ENCODE measurements around the gene GPD2.

Gene GPD2

GRCh38 chr2:156435718-156436496 is at the start of gene GPD2:
Gene GPD2 (plus strand): TSS chr2:156436379. CDS start chr2:156476106, 39,727 bp downstream.
- no peak for DNase-seq

GRCh38 chr2:156394033-156394741 is 42.0 kb upstream of the GPD2 start:
- DNase-seq, result no peak

- DNase-seq, result no peak
Observed at GRCh38 chr2:156396126-156396525, 40.1 kb upstream of the GPD2 start.

- DNase-seq, result no peak
Observed at GRCh38 chr2:156397229-156397628, 39.0 kb upstream of the GPD2 start.

GRCh38 chr2:156398176-156398575 is 38.0 kb upstream of the GPD2 start:
- DNase-seq, result no peak

DNA sequence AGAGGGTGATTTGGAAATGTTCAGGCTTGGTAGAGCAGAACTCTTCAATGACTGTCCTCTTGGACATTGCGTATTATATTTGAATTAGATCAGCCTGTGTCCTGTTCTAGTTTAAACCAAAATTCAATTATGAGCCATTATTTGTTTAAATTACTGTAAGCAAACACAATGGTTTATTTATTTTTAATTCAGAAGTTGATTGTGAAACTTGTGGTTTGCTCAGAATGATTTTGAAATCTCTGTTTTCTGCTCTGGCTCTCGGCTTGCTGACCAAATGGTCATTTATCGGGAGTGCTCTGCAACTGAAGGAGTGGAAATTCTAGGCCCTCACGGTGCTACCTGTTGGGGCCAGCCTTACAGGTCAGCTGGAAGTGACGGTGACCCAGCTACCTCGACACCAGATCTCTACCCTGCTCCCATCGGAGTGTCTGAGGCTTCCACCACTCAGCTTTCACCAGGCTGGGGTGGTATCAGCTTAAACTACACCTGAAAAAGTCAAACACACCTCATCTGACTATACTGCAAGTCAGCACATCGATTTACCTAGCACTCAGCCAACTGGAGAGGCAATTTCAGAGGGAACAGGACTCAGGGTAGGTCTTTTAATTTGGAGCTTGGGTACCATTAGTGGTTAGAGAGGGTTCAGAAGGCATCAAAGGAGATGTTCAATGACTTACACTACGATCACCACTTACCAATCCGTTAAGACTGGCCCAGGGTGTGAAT is 36.8 kb upstream of the GPD2 start:
- no peak for DNase-seq

DNA sequence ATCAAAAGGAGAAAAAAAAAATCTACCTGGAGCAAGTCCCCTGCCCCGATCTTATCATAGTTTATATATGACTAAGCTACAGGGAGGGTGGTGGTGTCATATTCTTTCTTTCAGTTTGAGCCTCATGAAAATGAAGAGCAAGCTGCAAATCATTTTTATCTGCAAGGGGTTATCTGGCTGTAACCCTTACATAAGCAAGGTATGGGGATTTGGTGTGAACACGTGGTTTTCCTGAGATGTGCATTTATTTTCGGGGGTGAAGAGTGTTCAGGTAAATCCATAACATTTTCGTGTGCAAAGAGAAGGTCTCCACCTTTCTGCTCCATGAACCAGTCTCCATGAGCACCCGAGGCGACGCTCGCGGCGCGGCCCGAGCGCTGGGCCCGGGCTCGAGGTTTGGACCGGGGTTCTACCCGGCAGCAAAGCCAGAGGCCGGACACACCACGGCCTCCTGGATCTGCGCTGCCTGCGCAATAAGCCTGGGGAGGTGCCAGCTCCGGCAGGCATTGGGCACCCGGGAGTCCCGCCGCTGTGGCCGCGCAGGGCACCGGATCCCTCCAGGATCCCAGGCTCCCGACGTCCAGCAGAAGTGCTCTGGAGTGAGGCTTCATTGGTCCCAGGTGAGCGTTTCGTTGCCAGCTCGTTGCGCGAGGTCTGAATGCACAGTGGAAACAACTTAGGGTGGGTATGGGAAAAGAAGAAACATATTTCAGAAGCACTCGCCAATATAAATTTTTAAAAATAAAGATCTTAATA is 36.1 kb upstream of the GPD2 start:
- no peak for DNase-seq

DNA sequence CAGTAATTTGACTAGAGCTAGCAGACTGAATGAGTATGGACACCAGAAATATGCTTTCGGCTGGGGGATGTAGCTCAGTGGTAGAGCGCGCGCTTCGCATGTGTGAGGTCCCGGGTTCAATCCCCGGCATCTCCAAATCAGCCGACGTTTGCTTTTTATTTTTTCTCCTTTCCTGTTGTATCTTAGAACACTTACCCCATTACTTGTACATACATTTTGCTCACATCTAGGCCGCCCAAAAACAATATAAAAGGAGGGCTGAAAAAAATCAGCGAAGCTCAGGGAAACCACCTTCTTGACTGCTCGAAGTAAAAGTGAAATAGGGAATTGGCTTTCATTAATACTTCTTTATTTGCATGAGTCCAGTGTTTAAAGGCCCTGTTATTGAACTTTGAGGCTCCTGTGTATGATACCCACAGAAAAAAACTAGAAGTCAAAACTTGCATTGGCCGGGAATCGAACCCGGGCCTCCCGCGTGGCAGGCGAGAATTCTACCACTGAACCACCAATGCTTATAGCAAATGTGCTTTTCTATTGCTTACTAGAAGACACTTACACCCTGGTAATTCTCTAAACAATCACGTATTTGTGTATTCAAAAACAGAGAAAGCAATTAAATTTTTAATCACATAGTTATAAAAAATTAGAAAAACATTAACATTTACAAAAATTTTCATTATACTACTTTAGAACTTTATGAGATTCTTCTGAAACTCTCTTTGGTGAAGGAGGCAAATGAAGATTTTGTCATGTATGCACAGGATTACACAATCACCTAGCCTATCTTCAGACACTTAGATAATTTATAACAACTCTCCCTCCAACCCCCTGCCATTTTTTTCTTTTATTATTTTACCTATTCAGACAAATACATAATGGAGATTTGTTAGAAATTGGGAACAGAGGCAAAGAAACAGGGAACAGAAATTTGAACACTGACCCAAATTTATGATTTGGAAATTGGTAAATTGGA is 35.2 kb upstream of the GPD2 start:
- peak; percentile 30 for DNase-seq

GRCh38 chr2:156401861-156402260 is 34.3 kb upstream of the GPD2 start:
- no peak for DNase-seq

- DNase-seq, result peak; percentile 78
Observed at GRCh38 chr2:156405586-156405985, 30.6 kb upstream of the GPD2 start.

DNA sequence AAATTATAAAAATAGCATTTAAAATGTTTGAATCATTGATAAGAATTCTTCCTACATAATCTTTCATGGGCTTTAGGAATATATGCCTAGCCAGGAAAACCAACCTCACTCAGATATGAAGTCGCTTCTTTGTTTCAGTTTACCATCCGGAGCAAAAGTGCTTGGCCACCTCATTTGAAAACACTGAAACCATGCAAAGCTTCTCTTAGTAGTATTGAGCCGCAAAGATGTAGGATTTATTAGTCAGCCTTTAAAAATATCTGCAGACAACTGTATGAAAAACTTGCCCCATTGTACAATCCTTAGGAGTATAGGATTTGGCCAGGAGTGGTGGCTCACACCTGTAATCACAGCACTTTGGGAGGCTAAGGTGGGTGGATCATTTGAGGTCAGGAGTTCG is 24.3 kb upstream of the GPD2 start:
- DNase-seq, result no peak

GRCh38 chr2:156421851-156422250 is 14.3 kb upstream of the GPD2 start:
- no peak for DNase-seq

GRCh38 chr2:156423674-156424282 is 12.4 kb upstream of the GPD2 start:
- DNase-seq, result no peak

DNA sequence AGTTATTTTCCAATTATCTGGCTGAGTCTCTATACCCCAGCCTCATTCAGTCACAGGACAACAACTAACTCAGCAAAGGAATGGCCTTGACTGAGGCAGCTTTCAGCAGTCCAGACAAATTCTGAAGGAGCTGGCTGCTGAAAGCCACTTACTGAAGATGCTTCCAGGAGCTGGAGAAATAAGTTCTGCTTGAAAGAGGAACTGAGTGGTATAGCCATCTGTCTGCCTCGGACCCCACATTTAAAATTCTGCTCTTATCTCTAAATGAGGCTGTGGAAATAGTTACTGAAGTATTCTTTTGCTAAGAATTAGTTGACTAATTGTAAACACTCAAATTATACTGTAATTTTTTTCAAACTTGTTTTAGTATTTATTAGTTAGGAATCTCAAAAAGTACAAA is 9.1 kb upstream of the GPD2 start:
- no peak for DNase-seq

- DNase-seq, result no peak
Observed at GRCh38 chr2:156429211-156429610, 7.0 kb upstream of the GPD2 start.

DNA sequence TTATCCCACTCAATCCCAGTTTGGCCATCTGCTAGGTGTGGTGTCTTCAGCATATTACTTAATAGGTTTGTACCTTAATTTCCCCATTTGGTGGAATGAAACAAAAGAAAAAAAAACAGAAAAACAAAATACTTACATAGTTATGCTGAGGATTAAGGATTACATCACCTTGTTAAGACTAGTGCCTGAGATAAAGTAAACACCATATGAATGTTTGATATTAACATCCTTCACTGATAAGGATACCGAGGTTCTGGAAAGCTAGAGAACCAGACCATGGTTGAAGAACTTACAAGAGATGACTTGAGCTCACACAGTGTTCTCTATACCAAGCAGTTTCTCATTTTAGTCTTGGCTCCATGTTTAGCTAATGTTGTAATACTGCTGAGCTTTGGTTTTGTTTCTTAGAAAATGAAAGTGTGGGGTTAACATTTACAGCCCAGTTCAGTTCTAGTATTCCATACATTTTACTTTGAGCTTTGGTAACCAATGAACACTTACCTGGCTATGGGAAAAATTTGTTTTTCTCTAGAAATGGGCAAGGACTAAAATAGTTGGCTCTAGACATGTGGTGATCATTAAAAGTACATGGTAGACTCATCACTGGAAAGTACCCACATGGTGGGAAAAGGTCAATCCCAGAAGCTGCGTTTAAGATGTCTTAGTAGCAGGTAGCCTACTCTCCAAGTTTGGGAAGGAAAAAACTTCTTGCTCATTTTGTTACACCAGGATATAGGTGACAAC is 5.8 kb upstream of the GPD2 start:
- DNase-seq, result no peak

- DNase-seq, result peak; percentile 36
Observed at GRCh38 chr2:156430980-156431358, 5.2 kb upstream of the GPD2 start.

- DNase-seq, result no peak
Observed at GRCh38 chr2:156434461-156435291, 1.5 kb upstream of the GPD2 start.

- no peak for DNase-seq
Observed at GRCh38 chr2:156435396-156435717, 822 bp upstream of the GPD2 start.

All from SIG-M5 (cell line).